ENCODE results near the gene MAIP1.

MAIP1 gene

DNA sequence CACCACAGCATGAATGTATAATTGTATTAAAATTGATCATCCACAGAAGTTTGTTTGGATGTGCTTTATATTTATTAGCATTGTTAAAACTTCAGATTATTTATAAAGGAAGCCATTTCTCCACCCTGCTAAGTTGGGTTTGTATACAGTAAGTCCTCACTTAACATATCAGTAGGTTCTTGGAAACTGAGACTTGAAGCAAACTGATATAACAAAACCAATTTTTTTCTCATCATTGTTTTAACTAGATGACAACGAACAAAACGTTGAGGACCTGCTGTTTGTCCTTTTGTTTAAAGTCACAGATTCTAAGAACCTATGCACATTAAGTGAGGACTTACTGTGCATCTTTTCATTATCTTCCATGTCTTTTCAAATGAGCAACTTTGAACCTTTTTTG lies 27.2 kb upstream of the MAIP1 start:
- Histone ChIP-seq H3K36me3 (ENCODE audit: control insufficient read depth in 1 of 2, insufficient read depth in 2 of 2, low read depth in 1 of 2, low read length in 2 of 2) (peaks cover 7 to 64% of the 10 kb centered on the region in 2 experiments), H3K27me3 (ENCODE audit: control insufficient read depth in 1 of 2, insufficient read depth in 1 of 2, low read length in 2 of 2) (no peaks in the 10 kb centered on the region), H2BK5ac (ENCODE audit: low read depth, low read length, poor library complexity, severe bottlenecking) (no peak overlapping the region), H3K9me3 (ENCODE audit: control insufficient read depth, low read length) (no peaks in the 10 kb centered on the region), H3K18ac (ENCODE audit: low read depth in 1 of 2, low read length in 2 of 2) (no peak overlapping the region), H3K4me2 (ENCODE audit: low read length, poor library complexity, severe bottlenecking) (no peak overlapping the region), H3K27ac (ENCODE audit: low read length, poor library complexity, severe bottlenecking) (no peak overlapping the region), H3K79me1 (replicated peaks; ENCODE audit: low read length, poor library complexity, severe bottlenecking) (peaks cover 8% of the 10 kb centered on the region), H3K23ac (ENCODE audit: low read length in 2 of 2) (no peak overlapping the region), H2BK12ac (ENCODE audit: low read length in 2 of 2) (no peak overlapping the region), H2AFZ (ENCODE audit: low read depth, low read length) (no peak overlapping the region), H3K14ac (ENCODE audit: low read length in 2 of 2) (no peak overlapping the region), H2AK5ac (ENCODE audit: low read length, severe bottlenecking) (no peak overlapping the region), H2BK15ac (ENCODE audit: low read depth, poor library complexity, severe bottlenecking) (no peak overlapping the region), H3K4me3 (ENCODE audit: insufficient read depth in 1 of 2, low read depth in 1 of 2, low read length in 2 of 2) (no peak overlapping the region), H4K8ac (ENCODE audit: low read length) (no peak overlapping the region), H2BK120ac (ENCODE audit: low read depth, low read length) (no peak overlapping the region), H3K4me1 (ENCODE audit: control insufficient read depth, insufficient read depth, low read depth, low read length) (peaks cover 2% of the 10 kb centered on the region), H4K91ac (ENCODE audit: low read length) (no peak overlapping the region), H3K9ac (ENCODE audit: low read length) (no peak overlapping the region), H3K4ac (ENCODE audit: low read depth in 1 of 2, low read length in 2 of 2) (no peak overlapping the region)
- DNase-seq: no peak
- WGBS: 44% methylated on average over 2 of the region's 2 CpGs

DNA sequence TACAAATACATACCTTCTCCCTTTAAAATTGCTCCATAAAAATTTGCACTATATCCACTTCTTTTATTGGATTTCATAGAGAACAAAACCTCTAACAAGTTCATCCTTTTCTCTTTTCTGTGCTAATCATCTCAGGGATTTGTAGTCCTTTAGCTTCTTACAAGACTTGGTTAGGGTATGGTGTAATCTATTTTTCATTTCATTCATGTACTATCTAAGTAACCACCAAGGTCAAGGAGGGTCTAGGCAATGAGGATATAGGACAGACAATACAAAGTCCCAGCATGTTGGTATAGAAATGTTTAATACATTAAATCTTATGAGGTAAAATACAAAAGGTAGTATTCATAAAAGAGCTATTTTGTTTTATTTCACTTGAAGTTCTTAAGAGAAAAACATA lies 26.8 kb upstream of the MAIP1 start:
- no peak overlapping the region for H3K18ac ChIP-seq (ENCODE audit: low read depth in 1 of 2, low read length in 2 of 2)
- no peak overlapping the region for H4K8ac ChIP-seq (ENCODE audit: low read length)
- H3K4me1 ChIP-seq (ENCODE audit: control insufficient read depth, insufficient read depth, low read depth, low read length): peaks cover 2% of the 10 kb centered on the region
- no peak overlapping the region for H4K91ac ChIP-seq (ENCODE audit: low read length)
- peaks cover 8% of the 10 kb centered on the region for H3K79me1 ChIP-seq (replicated peaks; ENCODE audit: low read length, poor library complexity, severe bottlenecking)
- H3K4me2 ChIP-seq (ENCODE audit: low read length, poor library complexity, severe bottlenecking): no peak overlapping the region
- H3K4ac ChIP-seq (ENCODE audit: low read depth in 1 of 2, low read length in 2 of 2): no peak overlapping the region
- H2BK5ac ChIP-seq (ENCODE audit: low read depth, low read length, poor library complexity, severe bottlenecking): no peak overlapping the region
- no peak overlapping the region for H3K23ac ChIP-seq (ENCODE audit: low read length in 2 of 2)
- H3K27ac ChIP-seq (ENCODE audit: low read length, poor library complexity, severe bottlenecking): no peak overlapping the region
- no peak overlapping the region for H2AK5ac ChIP-seq (ENCODE audit: low read length, severe bottlenecking)
- no peak overlapping the region for H2BK12ac ChIP-seq (ENCODE audit: low read length in 2 of 2)
- no peaks in the 10 kb centered on the region for H3K27me3 ChIP-seq (ENCODE audit: control insufficient read depth in 1 of 2, insufficient read depth in 1 of 2, low read length in 2 of 2)
- H3K36me3 ChIP-seq (ENCODE audit: control insufficient read depth in 1 of 2, insufficient read depth in 2 of 2, low read depth in 1 of 2, low read length in 2 of 2): peaks cover 7 to 68% of the 10 kb centered on the region in 2 experiments
- no peak overlapping the region for H2BK15ac ChIP-seq (ENCODE audit: low read depth, poor library complexity, severe bottlenecking)
- no peaks in the 10 kb centered on the region for H3K9me3 ChIP-seq (ENCODE audit: control insufficient read depth, low read length)
- H2BK120ac ChIP-seq (ENCODE audit: low read depth, low read length): no peak overlapping the region
- DNase-seq: no peak
- H3K14ac ChIP-seq (ENCODE audit: low read length in 2 of 2): no peak overlapping the region
- no peak overlapping the region for H3K4me3 ChIP-seq (ENCODE audit: insufficient read depth in 1 of 2, low read depth in 1 of 2, low read length in 2 of 2)
- no peak overlapping the region for H2AFZ ChIP-seq (ENCODE audit: low read depth, low read length)
- no peak overlapping the region for H3K9ac ChIP-seq (ENCODE audit: low read length)

DNA sequence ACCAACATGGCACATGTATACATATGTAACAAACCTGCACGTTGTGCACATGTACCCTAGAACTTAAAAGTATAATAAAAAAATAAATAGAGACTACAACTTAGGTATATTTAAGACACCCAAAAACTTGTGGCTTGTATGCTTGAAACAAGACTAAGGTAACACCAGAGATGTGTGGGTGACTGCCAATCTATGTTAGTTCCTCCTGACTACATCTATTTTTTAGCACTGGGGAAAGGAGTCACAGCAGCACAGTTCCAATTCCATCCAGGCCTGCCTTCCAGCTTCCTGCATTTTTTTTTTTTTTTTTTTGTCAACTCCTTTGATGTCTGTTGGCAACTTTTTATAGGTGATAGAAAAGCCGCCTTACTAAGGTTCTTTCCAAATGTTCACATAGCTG lies 26.1 kb upstream of the MAIP1 start:
- WGBS: 100% methylated on average over 1 of the region's 2 CpGs
- H3K4ac ChIP-seq (ENCODE audit: low read depth in 1 of 2, low read length in 2 of 2): no peak overlapping the region
- no peak overlapping the region for H4K8ac ChIP-seq (ENCODE audit: low read length)
- no peak overlapping the region for H3K18ac ChIP-seq (ENCODE audit: low read depth in 1 of 2, low read length in 2 of 2)
- H3K23ac ChIP-seq (ENCODE audit: low read length in 2 of 2): no peak overlapping the region
- H3K27me3 ChIP-seq (ENCODE audit: control insufficient read depth in 1 of 2, insufficient read depth in 1 of 2, low read length in 2 of 2): no peaks in the 10 kb centered on the region
- no peak overlapping the region for H3K27ac ChIP-seq (ENCODE audit: low read length, poor library complexity, severe bottlenecking)
- H2BK15ac ChIP-seq (ENCODE audit: low read depth, poor library complexity, severe bottlenecking): no peak overlapping the region
- no peak overlapping the region for H2BK5ac ChIP-seq (ENCODE audit: low read depth, low read length, poor library complexity, severe bottlenecking)
- H3K36me3 ChIP-seq (ENCODE audit: control insufficient read depth in 1 of 2, insufficient read depth in 2 of 2, low read depth in 1 of 2, low read length in 2 of 2): peaks cover 7 to 73% of the 10 kb centered on the region in 2 experiments
- H2BK120ac ChIP-seq (ENCODE audit: low read depth, low read length): no peak overlapping the region
- no peak overlapping the region for H2BK12ac ChIP-seq (ENCODE audit: low read length in 2 of 2)
- H2AFZ ChIP-seq (ENCODE audit: low read depth, low read length): no peak overlapping the region
- H3K4me1 ChIP-seq (ENCODE audit: control insufficient read depth, insufficient read depth, low read depth, low read length): no peaks in the 10 kb centered on the region
- H3K9me3 ChIP-seq (ENCODE audit: control insufficient read depth, low read length): no peaks in the 10 kb centered on the region
- no peak overlapping the region for H2AK5ac ChIP-seq (ENCODE audit: low read length, severe bottlenecking)
- no peak for DNase-seq
- H3K14ac ChIP-seq (ENCODE audit: low read length in 2 of 2): no peak overlapping the region
- no peak overlapping the region for H3K4me2 ChIP-seq (ENCODE audit: low read length, poor library complexity, severe bottlenecking)
- H3K79me1 ChIP-seq (replicated peaks; ENCODE audit: low read length, poor library complexity, severe bottlenecking): peaks cover 8% of the 10 kb centered on the region
- no peak overlapping the region for H4K91ac ChIP-seq (ENCODE audit: low read length)
- no peak overlapping the region for H3K4me3 ChIP-seq (ENCODE audit: insufficient read depth in 1 of 2, low read depth in 1 of 2, low read length in 2 of 2)
- H3K9ac ChIP-seq (ENCODE audit: low read length): no peak overlapping the region

DNA sequence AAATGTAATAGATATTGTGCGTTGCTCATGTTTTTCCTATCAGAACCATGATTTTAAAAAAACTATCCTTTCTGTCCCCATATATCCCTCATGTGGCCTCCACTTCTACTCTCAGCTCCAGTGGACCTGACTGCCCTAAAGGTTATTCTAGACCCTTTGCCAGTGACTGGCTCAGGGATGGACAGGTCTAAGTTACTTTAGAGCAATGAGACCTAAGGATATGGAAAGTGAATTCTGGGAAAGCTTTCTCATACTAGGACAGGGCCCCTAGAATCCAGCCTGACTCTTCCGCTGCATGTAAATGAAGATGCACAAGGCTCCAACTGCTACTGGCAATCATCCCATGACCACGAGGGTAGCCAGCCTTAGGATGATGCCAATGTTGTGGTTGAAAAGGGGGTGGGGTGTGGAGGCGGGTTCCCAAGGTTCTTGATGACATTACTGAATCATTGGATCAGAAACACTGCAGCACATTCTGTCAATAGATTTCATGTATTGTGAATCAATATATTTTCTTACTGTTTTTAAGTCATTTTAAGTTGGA lies 23.0 kb upstream of the MAIP1 start:
- H4K91ac ChIP-seq (ENCODE audit: low read length): no peak overlapping the region
- no peak overlapping the region for H2BK120ac ChIP-seq (ENCODE audit: low read depth, low read length)
- H3K23ac ChIP-seq (ENCODE audit: low read length in 2 of 2): no peak overlapping the region
- H3K36me3 ChIP-seq (ENCODE audit: control insufficient read depth in 1 of 2, insufficient read depth in 2 of 2, low read depth in 1 of 2, low read length in 2 of 2): peaks cover 12 to 81% of the 10 kb centered on the region in 2 experiments
- H2BK15ac ChIP-seq (ENCODE audit: low read depth, poor library complexity, severe bottlenecking): no peak overlapping the region
- no peak overlapping the region for H2AK5ac ChIP-seq (ENCODE audit: low read length, severe bottlenecking)
- no peak overlapping the region for H3K9ac ChIP-seq (ENCODE audit: low read length)
- H3K9me3 ChIP-seq (ENCODE audit: control insufficient read depth, low read length): no peaks in the 10 kb centered on the region
- H2BK12ac ChIP-seq (ENCODE audit: low read length in 2 of 2): no peak overlapping the region
- H3K4ac ChIP-seq (ENCODE audit: low read depth in 1 of 2, low read length in 2 of 2): no peak overlapping the region
- no peak overlapping the region for H3K4me3 ChIP-seq (ENCODE audit: insufficient read depth in 1 of 2, low read depth in 1 of 2, low read length in 2 of 2)
- H3K14ac ChIP-seq (ENCODE audit: low read length in 2 of 2): no peak overlapping the region
- no peaks in the 10 kb centered on the region for H3K4me1 ChIP-seq (ENCODE audit: control insufficient read depth, insufficient read depth, low read depth, low read length)
- no peaks in the 10 kb centered on the region for H3K27me3 ChIP-seq (ENCODE audit: control insufficient read depth in 1 of 2, insufficient read depth in 1 of 2, low read length in 2 of 2)
- WGBS: 85% methylated on average over 3 of the region's 4 CpGs
- H3K4me2 ChIP-seq (ENCODE audit: low read length, poor library complexity, severe bottlenecking): no peak overlapping the region
- H3K27ac ChIP-seq (ENCODE audit: low read length, poor library complexity, severe bottlenecking): no peak overlapping the region
- peaks cover 13% of the 10 kb centered on the region for H3K79me1 ChIP-seq (replicated peaks; ENCODE audit: low read length, poor library complexity, severe bottlenecking)
- no peak overlapping the region for H3K18ac ChIP-seq (ENCODE audit: low read depth in 1 of 2, low read length in 2 of 2)
- no peak for DNase-seq
- H4K8ac ChIP-seq (ENCODE audit: low read length): no peak overlapping the region
- H2AFZ ChIP-seq (ENCODE audit: low read depth, low read length): no peak overlapping the region
- no peak overlapping the region for H2BK5ac ChIP-seq (ENCODE audit: low read depth, low read length, poor library complexity, severe bottlenecking)
